Amniotic stem cell (primary cell): ENCODE data around the gene RYR2.
"Not testable (repeated sequence)": the region's sequence is repeated elsewhere in the genome, so short reads cannot be mapped to it uniquely, and the experiment has no call there.

Experiments
- DNase-seq: peaks from one replicate; lab custom pipeline; 2025; lab: John Stamatoyannopoulos, UW

RYR2 gene

GRCh38 chr1:237795558-237795957, 753.6 kb downstream of the RYR2 start:
- DNase-seq, result no peak

- DNase-seq, result no peak
Measured at GRCh38 chr1:237799762-237800474, 757.9 kb downstream of the RYR2 start.

- no peak for DNase-seq
Measured at GRCh38 chr1:237804516-237804915, 762.5 kb downstream of the RYR2 start.

- DNase-seq, result no peak
Measured at GRCh38 chr1:237809099-237809498, 767.1 kb downstream of the RYR2 start.

GRCh38 chr1:237811633-237812032, 769.6 kb downstream of the RYR2 start:
- no peak for DNase-seq

GRCh38 chr1:237812061-237812460, 770.1 kb downstream of the RYR2 start:
- no peak for DNase-seq

GRCh38 chr1:237814319-237814924, 772.4 kb downstream of the RYR2 start:
- no peak for DNase-seq

- no peak for DNase-seq
Measured at GRCh38 chr1:237817277-237817676, 775.3 kb downstream of the RYR2 start.

- DNase-seq, result not testable (repeated sequence)
Measured at GRCh38 chr1:237820634-237821033, 778.6 kb downstream of the RYR2 start.

- no peak for DNase-seq
Measured at GRCh38 chr1:237832858-237833257, 790.9 kb downstream of the RYR2 start.

GRCh38 chr1:237834048-237834447, 792.1 kb downstream of the RYR2 start:
- no peak for DNase-seq

GRCh38 chr1:237834461-237834860, 792.5 kb downstream of the RYR2 start:
- DNase-seq, result no peak

GRCh38 chr1:237838320-237838719, 796.3 kb downstream of the RYR2 start:
- no peak for DNase-seq

- DNase-seq, result no peak
Measured at GRCh38 chr1:237838904-237839534, 797.0 kb downstream of the RYR2 start.

GRCh38 chr1:237841485-237841884, 799.5 kb downstream of the RYR2 start:
- DNase-seq, result no peak

GRCh38 chr1:237843516-237843915, 801.5 kb downstream of the RYR2 start:
- DNase-seq, result not testable (repeated sequence)

- DNase-seq, result peak; percentile 17
Measured at GRCh38 chr1:237851210-237851845, 809.3 kb downstream of the RYR2 start.

GRCh38 chr1:237852342-237852741, 810.4 kb downstream of the RYR2 start:
- DNase-seq, result no peak

GRCh38 chr1:237857455-237857854, 815.5 kb downstream of the RYR2 start:
- DNase-seq, result no peak

GRCh38 chr1:237858992-237859391, 817.0 kb downstream of the RYR2 start:
- no peak for DNase-seq

- no peak for DNase-seq
Measured at GRCh38 chr1:237861944-237862343, 820.0 kb downstream of the RYR2 start.

GRCh38 chr1:237863234-237863633, 821.2 kb downstream of the RYR2 start:
- DNase-seq, result no peak
